HFF-Myc (cell line): ENCODE results near the gene KIF5B.
A peak's percentile ranks its signal among the peaks of the same experiment; 100 is the strongest.
"Not testable (repeated sequence)": the region's sequence is repeated elsewhere in the genome, so short reads cannot be mapped to it uniquely, and the experiment has no call there.

Experiments used
- DNase-seq: peaks from one replicate; pipeline ENCODE4 v3.0.0-alpha.2; 2011; ENCODE audit warnings: low read depth; ENCODE audit errors: extremely low read depth
- H3K4me3 ChIP-seq: replicated peaks from 2 replicates; pipeline ENCODE4 v1.5.1; 2011; ENCODE audit warnings: low read depth, mild to moderate bottlenecking, control low read depth, low read length
- CTCF ChIP-seq: IDR thresholded peaks from 2 replicates; pipeline ENCODE4 v1.5.1; 2012; ENCODE audit warnings: mild to moderate bottlenecking, low read depth, low read length, control low read depth; ENCODE audit errors: missing control alignments

The KIF5B gene

GRCh38 chr10:32060347-32060746 lies 4.1 kb upstream of the KIF5B start:
- H3K4me3 ChIP-seq = no peak overlapping the region
- TF ChIP-seq CTCF = no peak
- DNase-seq = no peak

- TF ChIP-seq CTCF = no peak
- no peak for DNase-seq
- no peak overlapping the region for H3K4me3 ChIP-seq
Measured at GRCh38 chr10:32059472-32059871, 3.2 kb upstream of the KIF5B start.

GRCh38 chr10:32057036-32057372 lies 779 bp upstream of the KIF5B start:
- TF ChIP-seq CTCF = no peak
- no peak for DNase-seq
- peak overlapping the region; percentile 89 for H3K4me3 ChIP-seq

- no peak for TF ChIP-seq CTCF
- peak overlapping the region; percentile 89 for H3K4me3 ChIP-seq
- no peak for DNase-seq
Measured at GRCh38 chr10:32055478-32056135, 618 bp downstream of the KIF5B start.

- TF ChIP-seq CTCF = no peak
- peak overlapping the region; percentile 89 for H3K4me3 ChIP-seq
- DNase-seq = no peak
Measured at GRCh38 chr10:32054094-32054493, 2.1 kb downstream of the KIF5B start.

GRCh38 chr10:32053392-32053791 lies 2.8 kb downstream of the KIF5B start:
- peak overlapping the region; percentile 89 for H3K4me3 ChIP-seq
- not testable (repeated sequence) for DNase-seq

- H3K4me3 ChIP-seq = no peak overlapping the region
- TF ChIP-seq CTCF = no peak
- DNase-seq = no peak
Measured at GRCh38 chr10:32051926-32052325, 4.3 kb downstream of the KIF5B start.
